Activated CD4-positive, alpha-beta T cell treated with anti-CD3 and anti-CD28 coated beads, Interleukin-2, amount 10 ng/mL, durations not matched to agents 7 days and 5 days (primary cell): ENCODE measurements around the gene GCNT1. TPM values are rescaled to one million over a fixed set of nuclear protein-coding genes. Genes with fewer than 3 reads are reported as not detected.
A peak's percentile ranks its signal among the peaks of the same experiment; 100 is the strongest.

Experiments
- CTCF ChIA-PET: fragments of 350-600 bp; sonication (Branson Sonifier 250); formaldehyde crosslinking; loops from one replicate; lab custom pipeline; 2021; ENCODE audit warnings: antibody characterized with exemption; lab: Charles Lee
- POLR2A ChIA-PET: fragments of 350-600 bp; sonication (Branson Sonifier 250); formaldehyde crosslinking; loops from one replicate; lab custom pipeline; 2021; ENCODE audit warnings: antibody characterized with exemption; lab: Charles Lee
- DNase-seq: peaks from one replicate; pipeline ENCODE4 v3.0.0-alpha.2; 2020
- H3K27ac Mint-ChIP-seq: one replicate; pipeline ENCODE4 v1.8.0; 2021; ENCODE audit warnings: mild to moderate bottlenecking, moderate library complexity, mixed read lengths
- H3K27me3 Mint-ChIP-seq: one replicate; pipeline ENCODE4 v1.8.0; 2021; ENCODE audit warnings: mixed read lengths
- H3K36me3 Mint-ChIP-seq: one replicate; pipeline ENCODE4 v1.8.0; 2021; ENCODE audit warnings: low read depth, mixed read lengths
- H3K4me1 Mint-ChIP-seq: one replicate; pipeline ENCODE4 v1.8.0; 2021; ENCODE audit warnings: mixed read lengths
- H3K4me3 Mint-ChIP-seq: one replicate; pipeline ENCODE4 v1.8.0; 2021; ENCODE audit warnings: mild to moderate bottlenecking, moderate library complexity, mixed read lengths
- H3K9me3 Mint-ChIP-seq: one replicate; pipeline ENCODE4 v1.8.0; 2021; ENCODE audit warnings: mixed read lengths
- total RNA-seq, 2 experiments: library from RNA; stranded (reverse); gene quantifications; one replicate each; pipeline ENCODE4 v1.2.3, GENCODE V29; 2021

Gene GCNT1
- 1 to 10 TPM; 4.6 to 8.9 TPM for total RNA-seq

GRCh38 chr9:76458903-76459693 lies at the start of gene GCNT1:
Gene GCNT1, plus strand, starts transcription at chr9:76459182. Its CDS starts 43,200 bp downstream, at chr9:76502382.
- peak within 1 kb of the TSS; percentile 96 for H3K4me3 Mint-ChIP-seq
- DNase-seq: peak; percentile 89
- peaks cover 1% of the 10 kb centered on the region for H3K36me3 Mint-ChIP-seq
- H3K27me3 Mint-ChIP-seq: no peaks in the 10 kb centered on the region
- H3K4me1 Mint-ChIP-seq: peaks cover 39% of the 10 kb centered on the region
- H3K9me3 Mint-ChIP-seq: no peaks in the 10 kb centered on the region
- POLR2A ChIA-PET: no interaction called here
- CTCF ChIA-PET: interaction anchor here (0.6 to 1.7 kb wide), 5 partner anchors 9 to 1198 kb away, joined by 3 to 5 read pairs (median 4); partner anchors contain the start of gene RFK
- peak within 1 kb of the TSS; percentile 86 for H3K27ac Mint-ChIP-seq

- CTCF ChIA-PET: no interaction called here
- H3K36me3 Mint-ChIP-seq: peaks cover 16% of the 10 kb centered on the region
- no peaks in the 10 kb centered on the region for H3K27me3 Mint-ChIP-seq
- POLR2A ChIA-PET: no interaction called here
- H3K9me3 Mint-ChIP-seq: peaks cover 13% of the 10 kb centered on the region
- H3K4me3 Mint-ChIP-seq: no peak overlapping the region
- H3K4me1 Mint-ChIP-seq: peaks cover 37% of the 10 kb centered on the region
- no peak overlapping the region for H3K27ac Mint-ChIP-seq
- no peak for DNase-seq
Measured at GRCh38 chr9:76412638-76413037, 46.3 kb upstream of the GCNT1 start.

DNA sequence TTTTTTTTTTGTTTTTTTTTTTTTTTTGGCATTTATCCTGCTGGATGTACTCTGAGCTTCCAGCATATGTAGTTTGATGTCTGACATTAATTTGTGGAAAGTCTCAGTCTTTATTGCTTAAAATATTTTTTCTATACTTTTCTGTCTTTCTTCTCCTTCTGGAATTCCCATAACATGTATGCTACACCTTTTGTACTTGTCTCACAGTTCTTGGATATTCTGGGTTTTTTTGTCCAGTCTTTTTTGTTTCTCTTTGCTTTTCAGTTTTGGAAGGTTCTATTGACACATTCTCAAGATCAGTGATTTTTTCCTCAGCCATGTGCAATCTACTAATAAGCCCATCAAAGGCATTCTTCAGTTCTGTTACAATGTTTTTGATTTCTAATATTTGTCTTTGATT lies 45.3 kb upstream of the GCNT1 start:
- ChIA-PET POLR2A (no interaction called here), CTCF (no interaction called here)
- H3K9me3 Mint-ChIP-seq: peaks cover 13% of the 10 kb centered on the region
- H3K4me1 Mint-ChIP-seq: peaks cover 36% of the 10 kb centered on the region
- no peak overlapping the region for H3K4me3 Mint-ChIP-seq
- peaks cover 16% of the 10 kb centered on the region for H3K36me3 Mint-ChIP-seq
- no peak for DNase-seq
- H3K27ac Mint-ChIP-seq: no peak overlapping the region
- H3K27me3 Mint-ChIP-seq: no peaks in the 10 kb centered on the region

DNA sequence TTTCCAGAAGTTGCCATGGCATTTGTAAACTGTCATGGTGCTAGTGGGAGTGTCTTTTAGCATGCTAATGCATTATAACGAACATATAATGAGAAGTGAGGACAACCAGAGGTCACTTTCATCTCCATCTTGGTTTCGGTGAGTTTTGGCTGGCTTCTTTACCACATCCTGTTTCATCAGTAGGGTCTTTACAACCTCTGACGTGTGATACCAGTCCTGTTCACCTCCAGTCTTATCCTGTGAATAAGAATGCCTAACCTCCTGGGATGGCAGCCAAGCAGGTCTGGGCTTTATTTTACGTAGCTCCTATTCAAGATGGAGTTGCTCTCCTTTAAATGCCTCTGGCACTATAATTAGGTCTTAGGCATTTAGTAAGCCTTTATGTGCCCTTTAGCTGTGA lies 44.3 kb upstream of the GCNT1 start:
- POLR2A ChIA-PET: no interaction called here
- peaks cover 33% of the 10 kb centered on the region for H3K4me1 Mint-ChIP-seq
- no peak overlapping the region for H3K4me3 Mint-ChIP-seq

GRCh38 chr9:76415154-76415553 lies 43.8 kb upstream of the GCNT1 start:
- Mint-ChIP-seq H3K27me3 (no peaks in the 10 kb centered on the region), H3K4me3 (no peak overlapping the region), H3K36me3 (peaks cover 16% of the 10 kb centered on the region), H3K27ac (no peak overlapping the region), H3K9me3 (peaks cover 13% of the 10 kb centered on the region), H3K4me1 (peaks cover 33% of the 10 kb centered on the region)
- CTCF ChIA-PET: interaction anchor here (1.4 kb wide), 1 partner anchor 21 kb away, joined by 3 read pairs; the partner anchor contains the start of gene RFK
- POLR2A ChIA-PET: no interaction called here
- DNase-seq: no peak

More for the DNA sequence above, 44.3 kb upstream of the GCNT1 start:
- Mint-ChIP-seq H3K27me3 (no peaks in the 10 kb centered on the region), H3K27ac (no peak overlapping the region), H3K9me3 (peaks cover 13% of the 10 kb centered on the region), H3K36me3 (peaks cover 16% of the 10 kb centered on the region)
- CTCF ChIA-PET: interaction anchor here (0.6 to 1.4 kb wide), 2 partner anchors 20 to 30 kb away, joined by 3 read pairs; partner anchors contain the start of gene RFK
- DNase-seq: no peak

DNA sequence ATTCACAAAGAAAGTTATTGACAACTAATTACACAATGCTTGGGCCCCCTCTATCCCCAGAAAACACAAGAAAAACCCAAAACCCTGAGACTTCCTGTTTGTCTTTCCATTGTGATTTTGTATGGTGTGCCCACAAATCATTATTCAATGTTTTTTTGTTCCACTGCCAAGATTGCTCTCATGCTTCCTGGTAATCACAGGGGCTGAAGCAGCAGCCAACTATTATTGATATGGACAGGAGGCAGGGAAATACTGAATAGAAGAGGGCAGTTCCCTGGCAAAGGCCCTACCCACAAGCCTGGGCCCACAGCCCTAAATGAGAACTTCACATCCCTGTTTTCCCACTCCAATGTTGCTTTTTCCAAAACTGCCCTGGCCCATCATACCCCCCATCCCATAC lies 43.3 kb upstream of the GCNT1 start:
- ChIA-PET POLR2A (no interaction called here), CTCF (interaction anchor here (1.4 to 1.5 kb wide), 2 partner anchors 21 to 26 kb away, joined by 3 to 4 read pairs; partner anchors contain the start of gene RFK)
- H3K27me3 Mint-ChIP-seq: no peaks in the 10 kb centered on the region
- H3K4me3 Mint-ChIP-seq: no peak overlapping the region
- H3K27ac Mint-ChIP-seq: peak overlapping the region; percentile 34
- H3K4me1 Mint-ChIP-seq: peaks cover 33% of the 10 kb centered on the region
- peaks cover 13% of the 10 kb centered on the region for H3K9me3 Mint-ChIP-seq
- DNase-seq: no peak
- peaks cover 16% of the 10 kb centered on the region for H3K36me3 Mint-ChIP-seq

DNA sequence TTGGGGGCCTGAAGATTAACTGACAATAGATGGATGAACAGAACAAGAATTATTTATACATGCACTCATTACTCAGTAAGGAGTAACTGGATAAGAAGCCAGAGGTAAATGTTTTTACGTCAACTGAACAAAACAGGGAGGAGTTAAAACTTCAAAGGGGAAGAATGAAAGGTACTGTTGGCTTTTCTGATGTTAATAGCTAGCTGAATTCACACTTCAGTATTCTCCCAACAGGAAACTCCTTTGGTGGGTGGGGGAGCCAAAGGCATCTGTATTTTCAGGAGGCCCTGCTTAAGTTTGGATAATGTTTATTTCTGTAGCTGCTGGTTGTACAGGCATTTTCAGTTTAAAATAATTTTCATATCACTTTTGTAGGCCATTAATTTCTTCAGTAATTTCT lies 41.6 kb upstream of the GCNT1 start:
- peaks cover 33% of the 10 kb centered on the region for H3K4me1 Mint-ChIP-seq
- peaks cover 16% of the 10 kb centered on the region for H3K36me3 Mint-ChIP-seq
- ChIA-PET POLR2A (no interaction called here), CTCF (interaction anchor here (1.5 kb wide), 1 partner anchor 24 kb away, joined by 4 read pairs; no protein-coding TSS in a partner anchor)
- H3K4me3 Mint-ChIP-seq: no peak overlapping the region
- no peak overlapping the region for H3K27ac Mint-ChIP-seq
- no peak for DNase-seq
- peaks cover 13% of the 10 kb centered on the region for H3K9me3 Mint-ChIP-seq
- no peaks in the 10 kb centered on the region for H3K27me3 Mint-ChIP-seq

- Mint-ChIP-seq H3K4me1 (peaks cover 39% of the 10 kb centered on the region), H3K27me3 (no peaks in the 10 kb centered on the region), H3K9me3 (peaks cover 4% of the 10 kb centered on the region), H3K4me3 (no peak overlapping the region), H3K36me3 (peaks cover under 1% of the 10 kb centered on the region), H3K27ac (no peak overlapping the region)
- DNase-seq: no peak
- ChIA-PET POLR2A (no interaction called here), CTCF (interaction anchor here (1.0 to 1.8 kb wide), 4 partner anchors 14 to 39 kb away, joined by 3 to 4 read pairs (median 3); partner anchors contain the start of gene GCNT1)
Measured at GRCh38 chr9:76419782-76420380, 39.1 kb upstream of the GCNT1 start.

DNA sequence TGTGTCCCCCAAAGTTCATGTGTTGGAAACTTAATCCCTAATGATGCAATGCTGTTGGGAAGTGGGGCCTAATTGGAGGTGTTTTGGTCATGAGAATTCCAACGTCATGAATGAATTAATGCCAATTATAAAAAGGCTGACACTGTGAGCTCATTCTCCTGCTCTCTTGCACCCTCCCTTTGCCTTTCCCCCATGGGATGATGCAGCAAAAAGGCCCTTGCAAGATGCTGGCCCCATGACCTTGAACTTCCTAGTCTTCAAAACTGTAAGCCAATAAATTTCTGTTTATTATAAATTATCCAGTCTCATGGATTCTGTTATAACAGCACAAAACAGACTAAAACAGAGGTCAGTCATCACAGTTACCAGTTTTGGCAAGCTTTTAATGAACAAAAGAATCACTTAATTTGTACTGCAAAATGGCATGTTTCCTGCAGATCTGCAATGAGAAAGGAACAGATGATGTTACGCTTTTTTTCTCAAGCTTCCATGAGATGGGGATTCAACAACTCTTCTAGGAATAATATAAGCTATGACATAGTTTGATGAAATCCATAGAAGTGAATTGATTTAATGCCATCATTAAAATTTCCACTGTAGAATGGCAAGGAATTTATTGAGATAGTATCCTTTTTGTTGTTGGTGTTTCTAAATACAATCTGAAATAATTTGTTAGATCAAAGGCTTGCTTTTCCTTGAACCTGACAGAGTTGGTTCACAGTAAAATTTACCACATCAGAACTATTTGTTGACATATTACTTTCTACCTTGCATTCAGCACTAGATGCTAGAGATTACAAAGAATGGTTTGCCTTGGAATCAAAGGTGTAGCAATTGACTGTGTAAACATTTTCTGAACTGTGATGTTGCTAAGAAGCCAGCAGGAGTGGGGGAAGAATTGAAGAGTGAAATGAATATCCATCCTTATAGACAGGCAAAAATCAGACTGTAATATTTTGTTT lies 35.5 kb upstream of the GCNT1 start:
- H3K4me3 Mint-ChIP-seq: no peak overlapping the region
- DNase-seq: no peak

DNA sequence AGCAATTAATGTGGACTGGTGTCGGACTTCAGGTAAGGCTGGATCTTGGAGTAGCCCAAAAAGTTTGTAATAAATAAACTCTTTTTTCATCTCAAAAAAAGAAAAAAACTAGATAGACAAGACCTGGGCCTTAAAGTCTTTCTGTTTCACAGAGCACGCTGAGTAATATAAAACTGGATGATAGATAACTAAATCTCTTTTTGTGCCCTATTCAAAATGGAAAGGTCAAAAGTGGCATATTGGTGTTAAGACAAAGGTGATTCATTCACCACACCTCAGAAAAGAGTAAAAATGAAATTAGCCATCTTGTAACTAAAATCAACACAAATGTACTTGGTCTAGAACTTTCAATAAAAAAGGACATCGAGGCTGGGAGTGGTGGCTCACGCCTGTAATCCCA lies 34.5 kb upstream of the GCNT1 start:
- H3K4me1 Mint-ChIP-seq: peaks cover 19% of the 10 kb centered on the region
- ChIA-PET POLR2A (no interaction called here), CTCF (no interaction called here)
- no peak for DNase-seq
- no peaks in the 10 kb centered on the region for H3K36me3 Mint-ChIP-seq
- no peak overlapping the region for H3K4me3 Mint-ChIP-seq
- H3K9me3 Mint-ChIP-seq: no peaks in the 10 kb centered on the region
- no peak overlapping the region for H3K27ac Mint-ChIP-seq
- H3K27me3 Mint-ChIP-seq: no peaks in the 10 kb centered on the region

More for the DNA sequence above, 35.5 kb upstream of the GCNT1 start:
- ChIA-PET POLR2A (no interaction called here), CTCF (interaction anchor here (1.2 to 1.7 kb wide), 4 partner anchors 17 to 30 kb away, joined by 3 to 5 read pairs (median 3); partner anchors contain the start of gene RFK)
- H3K27me3 Mint-ChIP-seq: no peaks in the 10 kb centered on the region
- peak overlapping the region; percentile 0 for H3K27ac Mint-ChIP-seq
- no peaks in the 10 kb centered on the region for H3K9me3 Mint-ChIP-seq
- H3K4me1 Mint-ChIP-seq: peaks cover 19% of the 10 kb centered on the region
- no peaks in the 10 kb centered on the region for H3K36me3 Mint-ChIP-seq

- Mint-ChIP-seq H3K36me3 (no peaks in the 10 kb centered on the region), H3K4me3 (no peak overlapping the region), H3K27me3 (no peaks in the 10 kb centered on the region), H3K27ac (no peak overlapping the region), H3K4me1 (peaks cover 19% of the 10 kb centered on the region), H3K9me3 (no peaks in the 10 kb centered on the region)
- ChIA-PET CTCF (interaction anchor here (0.6 to 0.8 kb wide), 2 partner anchors 18 to 31 kb away, joined by 3 read pairs; partner anchors contain the start of gene RFK), POLR2A (interaction anchor here (0.6 kb wide), 1 partner anchor 199 kb away, joined by 3 read pairs; no protein-coding TSS in a partner anchor)
- DNase-seq: no peak
Measured at GRCh38 chr9:76425677-76426453, 33.1 kb upstream of the GCNT1 start.
